Measurements from ENCODE around the gene IGFALS.

IGFALS gene

GRCh38 chr16:1776991-1777374, 16.5 kb downstream of the IGFALS start:
- DNase-seq (ENCODE audit: low spot score), result no peak

- no peak for DNase-seq (ENCODE audit: low spot score)
Measured at GRCh38 chr16:1776672-1776955, 16.9 kb downstream of the IGFALS start.

- DNase-seq (ENCODE audit: low spot score), result no peak
Measured at GRCh38 chr16:1775846-1776671, 17.4 kb downstream of the IGFALS start.

GRCh38 chr16:1775006-1775845, 18.3 kb downstream of the IGFALS start:
- no peak for DNase-seq (ENCODE audit: low spot score)

- DNase-seq (ENCODE audit: low spot score), result no peak
Measured at GRCh38 chr16:1774448-1774780, 19.1 kb downstream of the IGFALS start.

- no peak for DNase-seq (ENCODE audit: low spot score)
Measured at GRCh38 chr16:1773703-1774447, 19.6 kb downstream of the IGFALS start.

- DNase-seq (ENCODE audit: low spot score), result peak; percentile 85
Measured at GRCh38 chr16:1772908-1773702, 20.4 kb downstream of the IGFALS start, which contains the start of gene MRPS34. TSS of gene MRPS34 (minus strand) at chr16:1773134. CDS start at chr16:1773119, 15 bp downstream.

- no peak for DNase-seq (ENCODE audit: low spot score)
Measured at GRCh38 chr16:1772362-1772907, 21.1 kb downstream of the IGFALS start, which contains the start of gene EME2. TSS of gene EME2 (plus strand) at chr16:1772810. CDS start at chr16:1773228, 418 bp downstream.

GRCh38 chr16:1771864-1772361, 21.6 kb downstream of the IGFALS start:
- no peak for DNase-seq (ENCODE audit: low spot score)

- peak; percentile 85 for DNase-seq (ENCODE audit: low spot score)
Measured at GRCh38 chr16:1771188-1771863, 22.2 kb downstream of the IGFALS start, which contains the start of gene NME3. TSS of gene NME3 (minus strand) at chr16:1771543. CDS start at chr16:1771534, 9 bp downstream.

- DNase-seq (ENCODE audit: low spot score), result no peak
Measured at GRCh38 chr16:1770328-1771187, 22.9 kb downstream of the IGFALS start.

GRCh38 chr16:1769402-1770300, 23.9 kb downstream of the IGFALS start:
- no peak for DNase-seq (ENCODE audit: low spot score)

GRCh38 chr16:1768767-1769401, 24.6 kb downstream of the IGFALS start:
- no peak for DNase-seq (ENCODE audit: low spot score)

GRCh38 chr16:1768061-1768766, 25.3 kb downstream of the IGFALS start:
- no peak for DNase-seq (ENCODE audit: low spot score)

GRCh38 chr16:1767116-1767994, 26.1 kb downstream of the IGFALS start:
- DNase-seq (ENCODE audit: low spot score), result no peak

- no peak for DNase-seq (ENCODE audit: low spot score)
Measured at GRCh38 chr16:1766701-1767100, 26.8 kb downstream of the IGFALS start.
